GM18870 (cell line): Measurements from ENCODE around the gene EXOC6B.

Experiments used
- ATAC-seq: cut with Tn5 transposase; IDR thresholded peaks from one replicate; pipeline ENCODE4 v1.9.1; 2021; ENCODE audit warnings: moderate library complexity; ENCODE audit not compliant: unreplicated experiment

Gene EXOC6B

GRCh38 chr2:72150861-72151356 is 674.9 kb downstream of the EXOC6B start:
- ATAC-seq: no peak

- no peak for ATAC-seq
Measured at GRCh38 chr2:72150157-72150860, 675.5 kb downstream of the EXOC6B start.

- ATAC-seq: no peak
Measured at GRCh38 chr2:72149556-72150156, 676.2 kb downstream of the EXOC6B start.

DNA sequence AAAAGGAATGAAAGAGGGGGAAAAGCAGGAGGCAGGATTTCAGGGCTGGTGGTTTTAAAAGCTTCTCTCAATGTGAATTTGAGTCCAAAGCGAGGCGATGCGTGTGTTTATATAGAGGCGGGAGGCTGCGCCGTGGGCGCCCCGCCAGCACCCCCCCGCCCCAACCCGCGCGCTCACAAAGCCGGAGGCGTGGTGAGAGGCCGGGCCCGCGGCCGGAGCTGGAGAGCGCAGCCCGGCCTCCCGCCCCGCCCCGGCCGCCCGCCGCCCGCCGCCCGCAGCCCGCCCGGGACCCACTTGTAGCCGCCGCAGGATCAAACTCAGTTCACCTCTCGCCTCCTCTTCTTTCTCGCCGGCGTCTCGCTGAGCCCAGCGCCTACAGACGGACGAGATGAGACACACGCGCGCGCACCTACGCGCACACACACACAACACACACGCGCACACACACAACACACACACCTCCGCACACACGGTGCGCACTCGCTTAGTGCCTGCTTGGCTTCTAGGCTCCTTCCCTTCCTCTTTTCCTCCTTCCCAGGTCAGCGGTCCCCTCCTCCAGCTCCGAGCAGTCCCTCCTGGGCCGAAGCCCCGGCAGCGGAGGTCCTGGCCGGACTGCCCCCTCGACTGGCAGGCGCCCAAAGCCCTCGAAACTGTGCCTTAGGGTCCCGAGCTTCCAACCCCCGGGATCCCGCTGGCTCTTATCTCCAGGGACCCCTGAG is 676.8 kb downstream of the EXOC6B start:
- no peak for ATAC-seq

DNA sequence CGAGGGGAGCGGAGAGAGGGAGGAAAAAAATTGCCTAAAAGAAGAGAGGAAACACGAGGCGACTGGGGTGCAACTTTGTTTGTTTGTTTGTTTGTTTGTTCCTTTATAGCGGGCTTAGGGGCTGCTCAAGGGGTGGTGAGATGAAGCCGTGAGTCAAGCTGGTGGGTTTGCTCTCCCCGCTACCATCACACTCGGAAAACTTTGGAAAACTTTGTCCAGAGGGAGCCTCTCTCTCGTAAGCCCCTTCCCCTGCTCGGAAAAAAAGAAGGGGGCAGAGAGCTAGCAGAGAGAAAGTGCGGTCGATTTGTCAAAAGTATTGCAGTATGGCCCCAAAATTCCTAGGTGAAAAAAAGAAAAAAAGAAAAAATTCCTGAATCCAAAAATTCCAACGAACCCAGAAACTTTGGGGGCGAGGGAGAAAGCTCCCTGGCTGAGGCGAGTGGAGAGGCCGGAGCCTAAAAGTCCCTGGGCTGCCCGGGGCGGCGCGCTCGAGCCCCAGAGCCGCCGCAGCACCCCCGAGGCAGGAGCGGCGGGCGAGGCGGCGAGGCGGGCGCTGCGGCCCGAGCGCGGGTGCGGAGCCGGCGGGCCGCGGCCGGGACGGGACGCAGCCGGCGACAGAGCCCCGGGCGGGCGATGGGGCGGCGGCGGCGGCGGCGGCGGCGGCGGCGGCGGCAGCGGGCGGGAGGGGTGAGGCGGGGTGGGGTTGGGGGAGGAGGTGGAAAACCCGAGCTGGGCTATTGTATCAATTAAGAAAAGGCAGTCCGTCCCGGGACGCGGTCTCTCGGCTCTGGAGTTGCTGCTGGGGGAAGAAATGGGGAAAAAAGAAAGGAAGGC is 677.6 kb downstream of the EXOC6B start:
- ATAC-seq: no peak

DNA sequence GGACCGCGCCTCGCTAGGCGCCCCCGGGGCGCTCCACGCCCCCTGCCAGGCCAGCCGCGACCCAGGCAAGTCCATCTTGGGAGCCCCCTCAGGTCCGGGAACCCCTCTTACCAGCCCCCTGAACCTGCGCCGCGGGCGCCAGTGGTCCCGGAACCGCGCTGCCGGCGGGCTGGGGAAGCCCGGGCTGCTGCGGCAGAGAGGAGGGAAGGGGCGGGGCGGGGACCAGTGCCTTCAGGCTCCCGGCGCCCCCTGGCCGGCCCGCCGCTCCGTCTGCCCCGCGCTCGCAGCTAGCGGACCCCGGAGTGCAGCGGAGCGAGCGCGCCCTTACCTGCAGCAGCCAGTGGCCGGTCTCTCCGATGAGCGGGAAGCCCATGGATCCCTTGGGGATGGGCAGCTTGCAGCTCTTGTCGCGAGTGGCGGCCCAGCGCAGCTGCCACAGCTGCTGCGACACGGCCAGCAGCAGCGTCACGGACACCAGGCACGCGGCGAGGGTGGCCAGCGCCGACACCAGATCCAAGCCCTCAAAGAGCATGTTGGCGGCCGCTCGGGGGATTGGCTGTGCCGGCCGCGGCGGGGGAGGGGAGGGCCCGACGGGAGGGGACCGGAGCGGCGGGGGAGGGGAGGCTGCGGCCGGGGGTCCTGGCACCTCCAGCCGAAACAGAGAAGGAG is 678.4 kb downstream of the EXOC6B start, which contains the start of gene CYP26B1:
TSS of gene CYP26B1 (minus strand) at position 560 of the 669 bp plus-strand sequence. CDS start at position 532, 28 bp downstream.
- ATAC-seq: no peak

- no peak for ATAC-seq
Measured at GRCh38 chr2:72146347-72147302, 679.2 kb downstream of the EXOC6B start.

DNA sequence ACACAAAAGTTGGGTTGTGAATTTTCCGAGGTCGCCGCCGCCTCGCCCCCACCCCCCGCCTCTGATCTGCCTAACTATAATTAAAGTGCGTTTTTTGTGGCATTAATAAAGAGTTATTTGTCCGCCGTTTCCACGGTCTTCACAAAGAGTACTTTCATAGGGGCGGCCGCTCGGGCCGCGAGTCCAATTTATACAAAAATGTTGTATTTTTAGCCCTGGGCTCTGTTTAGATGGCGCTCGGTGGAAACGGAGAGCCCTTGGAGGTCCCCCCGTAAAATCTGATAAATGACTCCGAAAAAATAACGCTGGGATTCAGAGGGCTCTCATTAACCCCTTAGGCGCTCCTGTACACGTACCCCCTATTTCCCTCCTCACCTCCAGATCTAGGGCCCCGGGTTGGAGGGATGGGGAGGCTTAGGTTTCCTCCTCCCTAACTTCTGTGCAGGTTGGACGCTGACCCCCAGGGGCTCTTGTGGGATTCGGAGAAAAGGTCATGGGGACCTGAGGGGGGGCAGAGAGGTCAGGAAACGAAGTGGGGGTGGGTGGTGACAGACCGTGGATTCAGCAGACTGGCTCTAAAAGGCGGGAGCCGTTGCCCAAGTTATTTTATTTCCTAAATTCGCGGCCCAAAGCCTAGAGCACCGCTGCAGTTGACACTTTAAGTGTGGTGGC is 680.0 kb downstream of the EXOC6B start:
- ATAC-seq: no peak

- ATAC-seq: no peak
Measured at GRCh38 chr2:72145289-72145657, 680.6 kb downstream of the EXOC6B start.

DNA sequence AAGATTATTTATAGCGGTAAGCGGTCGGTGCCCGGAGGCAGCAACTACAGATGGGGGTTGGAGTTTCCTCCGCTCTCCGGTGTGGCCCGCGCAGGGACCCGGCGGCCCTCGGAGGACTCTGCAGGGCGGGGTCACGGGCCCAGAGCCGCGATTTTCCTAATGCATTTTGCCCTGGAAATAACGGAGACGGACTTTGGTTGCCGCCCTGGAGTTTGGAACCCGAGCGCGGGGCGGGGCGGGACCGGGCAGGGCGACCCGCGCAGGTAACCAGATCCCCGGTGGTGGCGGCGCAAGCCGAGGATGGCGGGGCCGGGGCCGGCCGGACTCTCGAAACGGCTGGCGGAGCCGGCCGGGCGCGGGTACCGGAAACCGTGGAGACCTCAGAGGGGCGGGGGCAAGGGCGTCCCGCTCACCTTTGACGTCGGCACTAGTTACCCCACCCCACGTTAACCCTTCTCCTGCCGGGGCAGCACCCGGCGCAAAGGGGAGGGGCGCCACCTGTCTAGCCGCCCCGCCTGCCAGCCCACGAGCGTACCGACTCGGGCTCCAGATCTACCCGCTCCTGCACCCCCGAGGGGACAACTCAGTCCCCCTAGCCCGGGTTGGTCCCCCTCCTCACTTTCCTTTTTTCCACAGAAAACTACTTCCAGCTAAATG is 681.1 kb downstream of the EXOC6B start:
- no peak for ATAC-seq

DNA sequence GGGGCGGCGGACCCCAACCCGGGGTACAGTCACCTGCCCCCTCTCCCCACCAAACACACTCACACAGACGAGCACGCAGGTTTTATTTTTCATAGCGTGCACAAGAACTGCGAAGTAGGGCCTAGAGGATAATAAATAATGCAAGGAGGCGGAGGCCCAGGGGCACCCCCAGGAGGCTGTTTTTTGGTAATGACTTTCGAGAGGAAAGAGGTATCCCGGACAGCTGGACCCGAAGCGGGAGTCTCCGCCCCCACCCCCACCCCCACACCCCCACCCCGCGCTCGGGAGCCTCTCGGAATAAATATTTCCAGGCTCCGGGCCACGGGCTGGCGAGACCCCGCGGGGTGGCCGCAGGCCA is 681.6 kb downstream of the EXOC6B start:
- ATAC-seq: no peak

DNA sequence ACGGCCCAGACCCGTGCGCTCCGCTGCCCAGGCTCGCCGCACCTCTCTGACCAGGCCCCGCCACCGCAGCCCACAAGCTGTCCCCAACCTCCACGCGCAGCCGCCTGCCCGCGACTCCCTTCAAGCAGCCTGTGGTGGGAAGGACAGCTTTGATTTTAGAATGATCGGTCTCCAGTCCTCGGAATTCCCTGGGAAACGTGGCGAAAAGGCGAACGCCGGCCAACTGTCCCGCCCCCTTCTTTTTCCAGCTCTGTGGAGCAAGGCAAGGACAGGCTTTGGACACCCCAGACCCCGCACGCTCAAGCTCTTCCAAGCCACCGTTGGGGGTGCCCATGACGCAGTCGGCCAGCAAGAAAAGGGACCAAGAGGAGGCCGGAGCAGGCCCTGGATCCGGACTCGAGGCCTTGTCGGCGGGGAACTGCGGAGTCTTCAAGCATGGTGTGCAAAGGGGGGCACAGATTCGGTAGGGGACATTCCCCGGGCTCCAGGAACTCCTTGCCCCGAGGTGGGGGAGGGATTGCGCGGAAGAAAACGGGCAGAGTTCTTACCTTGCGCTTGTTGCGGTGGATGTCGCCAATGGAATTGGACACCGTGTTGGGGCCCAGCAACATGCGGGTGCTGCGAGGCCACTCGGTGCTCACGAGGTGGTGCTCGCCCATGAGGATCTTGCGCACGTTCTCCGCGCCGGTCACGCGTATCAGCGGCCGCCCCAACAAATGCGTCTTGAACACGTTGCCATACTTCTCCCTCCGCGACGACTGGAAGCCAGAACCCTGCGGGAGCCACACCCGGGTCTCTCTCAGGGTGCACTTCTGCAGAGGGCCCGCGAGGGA is 682.2 kb downstream of the EXOC6B start:
- no peak for ATAC-seq

- ATAC-seq: no peak
Measured at GRCh38 chr2:72142570-72143440, 683.0 kb downstream of the EXOC6B start.

DNA sequence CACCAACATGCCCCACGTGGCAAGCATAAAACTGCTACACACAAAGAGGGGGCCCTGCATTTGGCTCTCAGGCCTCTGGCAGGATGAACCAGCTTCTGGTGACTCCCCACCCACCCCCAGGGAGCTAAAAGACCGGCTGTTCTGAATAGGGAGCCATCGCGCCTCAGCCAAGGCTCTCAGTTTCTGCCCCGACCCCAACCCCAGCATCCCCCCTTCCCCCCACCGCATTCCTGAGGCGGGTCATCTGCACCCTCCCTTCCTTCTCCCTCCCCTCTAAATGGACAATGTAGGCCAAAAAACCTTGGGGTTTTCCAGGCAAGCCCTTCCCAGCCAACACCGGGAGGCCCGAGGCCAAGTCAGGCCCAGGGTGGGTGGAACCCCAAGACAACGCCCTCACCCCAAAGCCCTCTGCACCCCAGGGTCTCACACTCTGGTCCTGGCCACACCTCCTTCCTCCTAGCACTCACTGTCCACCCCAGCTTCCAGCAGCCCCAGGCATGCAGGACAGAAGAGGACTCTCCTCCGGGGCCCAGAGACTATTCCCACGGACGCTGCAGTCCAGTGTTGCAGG is 683.9 kb downstream of the EXOC6B start:
- no peak for ATAC-seq

GRCh38 chr2:72141032-72141645 is 684.7 kb downstream of the EXOC6B start:
- ATAC-seq: no peak

DNA sequence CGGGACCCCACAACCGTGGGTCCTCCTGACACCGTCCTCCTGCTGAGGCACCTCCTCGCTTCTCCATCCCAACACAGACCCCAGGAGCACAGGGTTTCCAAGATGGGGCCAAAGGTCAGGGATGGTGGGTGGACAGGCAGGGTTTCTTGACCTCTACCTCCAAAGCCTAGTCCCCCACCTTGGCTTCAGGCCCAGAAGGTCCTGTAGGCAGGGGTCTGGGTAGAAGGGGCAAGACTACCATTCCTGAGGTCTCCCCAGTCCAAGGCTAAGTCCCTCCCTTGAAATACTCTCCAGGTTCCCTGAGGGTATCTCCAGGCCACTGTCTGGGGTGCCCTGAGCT is 685.2 kb downstream of the EXOC6B start:
- no peak for ATAC-seq
